Endothelial cell of umbilical vein (primary cell): ENCODE results near the gene RMDN2.

ENCODE experiments used
- GATA2 ChIP-seq: IDR thresholded peaks from 2 replicates; pipeline ENCODE4 v1.7.0; 2011; ENCODE audit warnings: low read depth, mild to moderate bottlenecking, moderate library complexity, mixed read lengths, low read length; ENCODE audit not compliant: insufficient read length, insufficient read depth
- POLR2A ChIP-seq: IDR thresholded peaks from 2 replicates; pipeline ENCODE4 v1.6.1; 2012; ENCODE audit warnings: low read depth, mild to moderate bottlenecking, control low read depth, low read length
- TF ChIP-seq, protein P1 (sequence below), 2 donors: IDR thresholded peaks; 1 replicate in 1 of 2; 2 replicates in 1 of 2; pipeline ENCODE4 v1.5.1; 2011; ENCODE audit warnings: low read length in 2 of 2, mild to moderate bottlenecking in 2 of 2, moderate library complexity in 2 of 2, control low read depth in 1 of 2, inconsistent platforms in 1 of 2, low read depth in 1 of 2; ENCODE audit not compliant: insufficient read depth in 1 of 2; ENCODE audit errors: extremely low read depth in 1 of 2

DNA sequence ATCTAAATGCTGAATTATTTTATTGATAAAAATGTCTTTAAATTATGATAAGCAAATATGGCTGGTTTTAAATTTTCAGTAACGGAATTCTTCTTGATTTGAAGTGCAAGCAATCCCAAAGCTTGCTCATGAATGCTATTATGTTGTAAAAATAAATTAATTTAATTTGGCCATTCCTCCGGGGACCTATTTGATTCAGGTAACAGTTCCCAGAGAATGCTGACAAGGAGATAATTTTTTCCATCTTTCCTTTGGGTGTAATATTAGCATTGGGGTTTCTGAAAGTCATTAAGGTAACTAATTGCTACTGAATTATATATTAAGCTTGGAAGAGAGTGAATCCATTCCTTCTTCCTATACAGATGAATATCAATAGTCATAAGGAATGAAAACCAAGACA lies 12.5 kb upstream of the RMDN2 start:
- TF ChIP-seq POLR2A, result no peak
- TF ChIP-seq, protein P1, sequence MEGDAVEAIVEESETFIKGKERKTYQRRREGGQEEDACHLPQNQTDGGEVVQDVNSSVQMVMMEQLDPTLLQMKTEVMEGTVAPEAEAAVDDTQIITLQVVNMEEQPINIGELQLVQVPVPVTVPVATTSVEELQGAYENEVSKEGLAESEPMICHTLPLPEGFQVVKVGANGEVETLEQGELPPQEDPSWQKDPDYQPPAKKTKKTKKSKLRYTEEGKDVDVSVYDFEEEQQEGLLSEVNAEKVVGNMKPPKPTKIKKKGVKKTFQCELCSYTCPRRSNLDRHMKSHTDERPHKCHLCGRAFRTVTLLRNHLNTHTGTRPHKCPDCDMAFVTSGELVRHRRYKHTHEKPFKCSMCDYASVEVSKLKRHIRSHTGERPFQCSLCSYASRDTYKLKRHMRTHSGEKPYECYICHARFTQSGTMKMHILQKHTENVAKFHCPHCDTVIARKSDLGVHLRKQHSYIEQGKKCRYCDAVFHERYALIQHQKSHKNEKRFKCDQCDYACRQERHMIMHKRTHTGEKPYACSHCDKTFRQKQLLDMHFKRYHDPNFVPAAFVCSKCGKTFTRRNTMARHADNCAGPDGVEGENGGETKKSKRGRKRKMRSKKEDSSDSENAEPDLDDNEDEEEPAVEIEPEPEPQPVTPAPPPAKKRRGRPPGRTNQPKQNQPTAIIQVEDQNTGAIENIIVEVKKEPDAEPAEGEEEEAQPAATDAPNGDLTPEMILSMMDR (IDR thresholded peaks at IDR 0.05; ENCODE audit: extremely low read depth in 1 of 2, insufficient read depth in 1 of 2, low read depth in 1 of 2, low read length in 2 of 2), result no peak
- TF ChIP-seq GATA2, result no peak
